SK-N-MC (cell line): ENCODE data around the gene ADCYAP1.

ENCODE experiments used
- EZH2 ChIP-seq: fragments of 200-600 bp; sonication (generic); IDR thresholded peaks from one replicate; pipeline ENCODE4 v1.6.1; 2017; ENCODE audit warnings: antibody characterized with exemption
- POLR2AphosphoS5 ChIP-seq: IDR thresholded peaks from 2 replicates; pipeline ENCODE4 v1.6.1; 2012; ENCODE audit warnings: mild to moderate bottlenecking, low read depth, low read length, borderline replicate concordance

- TF ChIP-seq EZH2 (no peak), POLR2AphosphoS5 (no peak)
Observed at GRCh38 chr18:939958-940357, 35.3 kb downstream of the ADCYAP1 start.
